ENCODE results near the gene ITPKC. TPM values are rescaled to one million over a fixed set of nuclear protein-coding genes. Genes with fewer than 3 reads are reported as not detected.

Gene ITPKC
- total and polyA plus RNA-seq, 10 of the 15 experiments (the other 5 are each of a cell fraction or from before 2014, with no cell fraction given), result 0.03 to 6.4 (median 3.5) TPM

DNA sequence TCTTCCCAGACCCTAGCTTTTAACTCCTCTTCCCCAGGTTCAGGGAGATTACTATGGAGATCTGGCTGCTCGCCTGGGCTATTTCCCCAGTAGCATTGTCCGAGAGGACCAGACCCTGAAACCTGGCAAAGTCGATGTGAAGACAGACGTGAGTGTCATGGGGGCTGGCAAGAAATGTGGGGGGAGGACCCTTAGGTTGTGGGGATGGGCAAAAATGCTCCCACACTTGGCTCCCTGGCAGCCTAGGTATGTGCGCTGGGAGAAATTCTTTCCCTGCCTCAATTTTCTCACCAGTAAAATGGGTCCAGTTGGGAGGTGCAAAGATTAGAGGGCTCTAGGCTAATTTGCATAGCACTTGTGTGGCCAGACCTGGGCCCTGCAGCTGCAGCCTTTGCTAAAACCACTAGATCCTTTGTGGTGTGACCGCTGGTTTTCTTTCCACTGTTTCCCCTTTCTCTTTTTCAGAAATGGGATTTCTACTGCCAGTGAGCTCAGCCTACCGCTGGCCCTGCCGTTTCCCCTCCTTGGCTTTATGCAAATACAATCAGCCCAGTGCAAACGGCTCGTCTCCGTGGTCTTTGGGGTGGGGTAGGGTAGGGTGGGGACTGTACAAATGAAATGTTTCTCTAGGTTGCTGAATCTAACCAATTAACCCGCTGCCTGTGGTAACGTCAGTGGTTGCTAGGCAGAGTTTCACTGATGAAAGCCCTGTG, 60.2 kb downstream of the ITPKC start (continued):
- TF ChIP-seq, protein P1, sequence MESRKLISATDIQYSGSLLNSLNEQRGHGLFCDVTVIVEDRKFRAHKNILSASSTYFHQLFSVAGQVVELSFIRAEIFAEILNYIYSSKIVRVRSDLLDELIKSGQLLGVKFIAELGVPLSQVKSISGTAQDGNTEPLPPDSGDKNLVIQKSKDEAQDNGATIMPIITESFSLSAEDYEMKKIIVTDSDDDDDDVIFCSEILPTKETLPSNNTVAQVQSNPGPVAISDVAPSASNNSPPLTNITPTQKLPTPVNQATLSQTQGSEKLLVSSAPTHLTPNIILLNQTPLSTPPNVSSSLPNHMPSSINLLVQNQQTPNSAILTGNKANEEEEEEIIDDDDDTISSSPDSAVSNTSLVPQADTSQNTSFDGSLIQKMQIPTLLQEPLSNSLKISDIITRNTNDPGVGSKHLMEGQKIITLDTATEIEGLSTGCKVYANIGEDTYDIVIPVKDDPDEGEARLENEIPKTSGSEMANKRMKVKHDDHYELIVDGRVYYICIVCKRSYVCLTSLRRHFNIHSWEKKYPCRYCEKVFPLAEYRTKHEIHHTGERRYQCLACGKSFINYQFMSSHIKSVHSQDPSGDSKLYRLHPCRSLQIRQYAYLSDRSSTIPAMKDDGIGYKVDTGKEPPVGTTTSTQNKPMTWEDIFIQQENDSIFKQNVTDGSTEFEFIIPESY (IDR thresholded peaks at IDR 0.05), result no peak
- TF ChIP-seq RUNX3 (IDR thresholded peaks at IDR 0.05; ENCODE audit: low read length) (peak; percentile 100), ZBED1 (IDR thresholded peaks at IDR 0.05; ENCODE audit: borderline replicate concordance) (peak; percentile 65; the same call in 1 of the 2 replicates), FOXK2 (IDR thresholded peaks at IDR 0.05) (no peak), ETV6 (conservative IDR thresholded peaks at IDR 0.05 in 1 of 2, IDR thresholded peaks at IDR 0.05 in 1 of 2; ENCODE audit: borderline replicate concordance in 1 of 2, low read depth in 1 of 2) (peak in 1 of 2 experiments; percentile 83; a peak in 2 of 4 replicates), IKZF2 (IDR thresholded peaks at IDR 0.05) (peak; percentile 100), NR2F1 (conservative IDR thresholded peaks at IDR 0.05) (peak; percentile 83; the same call in 1 of the 2 replicates), BRCA1 (IDR thresholded peaks at IDR 0.05; ENCODE audit: low read depth, low read length) (no peak), CHD1 (IDR thresholded peaks at IDR 0.05; ENCODE audit: low read depth, low read length) (no peak), KLF5 (IDR thresholded peaks at IDR 0.05; ENCODE audit: partially characterized antibody) (no peak), HCFC1 (IDR thresholded peaks at IDR 0.05; ENCODE audit: low read length) (no peak), SMARCA5 (IDR thresholded peaks at IDR 0.05) (peak; percentile 100), JUND (IDR thresholded peaks at IDR 0.05; ENCODE audit: low read depth, low read length) (no peak), RAD51 (IDR thresholded peaks at IDR 0.05) (peak; percentile 48; the same call in 1 of the 2 replicates), SUPT20H (IDR thresholded peaks at IDR 0.05; ENCODE audit: borderline replicate concordance, control insufficient read depth, low read depth, low read length) (no peak), ATF7 (IDR thresholded peaks at IDR 0.05; ENCODE audit: low read depth) (peak; percentile 71), BMI1 (IDR thresholded peaks at IDR 0.05; ENCODE audit: borderline replicate concordance) (peak; percentile 17; the same call in 1 of the 2 replicates), SREBF2 (IDR thresholded peaks at IDR 0.05; ENCODE audit: low read length) (no peak), EGR1 (IDR thresholded peaks at IDR 0.05; ENCODE audit: borderline replicate concordance in 1 of 2, low read depth in 2 of 2, low read length in 2 of 2) (no peak)
- TF ChIP-seq, protein P2, sequence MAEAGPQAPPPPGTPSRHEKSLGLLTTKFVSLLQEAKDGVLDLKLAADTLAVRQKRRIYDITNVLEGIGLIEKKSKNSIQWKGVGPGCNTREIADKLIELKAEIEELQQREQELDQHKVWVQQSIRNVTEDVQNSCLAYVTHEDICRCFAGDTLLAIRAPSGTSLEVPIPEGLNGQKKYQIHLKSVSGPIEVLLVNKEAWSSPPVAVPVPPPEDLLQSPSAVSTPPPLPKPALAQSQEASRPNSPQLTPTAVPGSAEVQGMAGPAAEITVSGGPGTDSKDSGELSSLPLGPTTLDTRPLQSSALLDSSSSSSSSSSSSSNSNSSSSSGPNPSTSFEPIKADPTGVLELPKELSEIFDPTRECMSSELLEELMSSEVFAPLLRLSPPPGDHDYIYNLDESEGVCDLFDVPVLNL (IDR thresholded peaks at IDR 0.05; ENCODE audit: low read depth, low read length), result no peak
- TF ChIP-seq, protein P3, sequence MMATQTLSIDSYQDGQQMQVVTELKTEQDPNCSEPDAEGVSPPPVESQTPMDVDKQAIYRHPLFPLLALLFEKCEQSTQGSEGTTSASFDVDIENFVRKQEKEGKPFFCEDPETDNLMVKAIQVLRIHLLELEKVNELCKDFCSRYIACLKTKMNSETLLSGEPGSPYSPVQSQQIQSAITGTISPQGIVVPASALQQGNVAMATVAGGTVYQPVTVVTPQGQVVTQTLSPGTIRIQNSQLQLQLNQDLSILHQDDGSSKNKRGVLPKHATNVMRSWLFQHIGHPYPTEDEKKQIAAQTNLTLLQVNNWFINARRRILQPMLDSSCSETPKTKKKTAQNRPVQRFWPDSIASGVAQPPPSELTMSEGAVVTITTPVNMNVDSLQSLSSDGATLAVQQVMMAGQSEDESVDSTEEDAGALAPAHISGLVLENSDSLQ (IDR thresholded peaks at IDR 0.05), result peak; percentile 29
- TF ChIP-seq, protein P4, sequence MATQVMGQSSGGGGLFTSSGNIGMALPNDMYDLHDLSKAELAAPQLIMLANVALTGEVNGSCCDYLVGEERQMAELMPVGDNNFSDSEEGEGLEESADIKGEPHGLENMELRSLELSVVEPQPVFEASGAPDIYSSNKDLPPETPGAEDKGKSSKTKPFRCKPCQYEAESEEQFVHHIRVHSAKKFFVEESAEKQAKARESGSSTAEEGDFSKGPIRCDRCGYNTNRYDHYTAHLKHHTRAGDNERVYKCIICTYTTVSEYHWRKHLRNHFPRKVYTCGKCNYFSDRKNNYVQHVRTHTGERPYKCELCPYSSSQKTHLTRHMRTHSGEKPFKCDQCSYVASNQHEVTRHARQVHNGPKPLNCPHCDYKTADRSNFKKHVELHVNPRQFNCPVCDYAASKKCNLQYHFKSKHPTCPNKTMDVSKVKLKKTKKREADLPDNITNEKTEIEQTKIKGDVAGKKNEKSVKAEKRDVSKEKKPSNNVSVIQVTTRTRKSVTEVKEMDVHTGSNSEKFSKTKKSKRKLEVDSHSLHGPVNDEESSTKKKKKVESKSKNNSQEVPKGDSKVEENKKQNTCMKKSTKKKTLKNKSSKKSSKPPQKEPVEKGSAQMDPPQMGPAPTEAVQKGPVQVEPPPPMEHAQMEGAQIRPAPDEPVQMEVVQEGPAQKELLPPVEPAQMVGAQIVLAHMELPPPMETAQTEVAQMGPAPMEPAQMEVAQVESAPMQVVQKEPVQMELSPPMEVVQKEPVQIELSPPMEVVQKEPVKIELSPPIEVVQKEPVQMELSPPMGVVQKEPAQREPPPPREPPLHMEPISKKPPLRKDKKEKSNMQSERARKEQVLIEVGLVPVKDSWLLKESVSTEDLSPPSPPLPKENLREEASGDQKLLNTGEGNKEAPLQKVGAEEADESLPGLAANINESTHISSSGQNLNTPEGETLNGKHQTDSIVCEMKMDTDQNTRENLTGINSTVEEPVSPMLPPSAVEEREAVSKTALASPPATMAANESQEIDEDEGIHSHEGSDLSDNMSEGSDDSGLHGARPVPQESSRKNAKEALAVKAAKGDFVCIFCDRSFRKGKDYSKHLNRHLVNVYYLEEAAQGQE (IDR thresholded peaks at IDR 0.05; ENCODE audit: low read depth, low read length), result no peak

Data from GM12878 (cell line).